ENCODE measurements around the gene ZNF385C.

DNA sequence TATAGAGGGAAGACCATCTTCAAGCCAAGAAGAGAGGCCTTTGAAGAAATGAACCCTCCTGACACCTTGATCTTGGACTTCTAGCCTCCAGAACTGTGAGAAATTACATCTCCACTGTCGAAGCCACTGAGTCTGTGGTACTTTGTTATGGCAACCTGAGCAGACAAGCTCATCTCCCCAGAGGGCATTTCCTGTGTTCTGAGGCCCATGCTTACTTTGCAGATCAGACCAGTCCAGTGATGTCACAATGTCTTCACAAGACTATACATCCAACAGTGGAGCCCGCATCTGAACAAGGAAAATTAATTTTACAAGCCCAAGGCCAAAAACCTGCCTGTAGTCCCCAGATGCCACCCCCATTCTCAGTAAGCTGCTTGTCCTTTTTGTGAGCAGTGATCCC, 33.1 kb downstream of the ZNF385C start:
- TF ChIP-seq, protein P1, sequence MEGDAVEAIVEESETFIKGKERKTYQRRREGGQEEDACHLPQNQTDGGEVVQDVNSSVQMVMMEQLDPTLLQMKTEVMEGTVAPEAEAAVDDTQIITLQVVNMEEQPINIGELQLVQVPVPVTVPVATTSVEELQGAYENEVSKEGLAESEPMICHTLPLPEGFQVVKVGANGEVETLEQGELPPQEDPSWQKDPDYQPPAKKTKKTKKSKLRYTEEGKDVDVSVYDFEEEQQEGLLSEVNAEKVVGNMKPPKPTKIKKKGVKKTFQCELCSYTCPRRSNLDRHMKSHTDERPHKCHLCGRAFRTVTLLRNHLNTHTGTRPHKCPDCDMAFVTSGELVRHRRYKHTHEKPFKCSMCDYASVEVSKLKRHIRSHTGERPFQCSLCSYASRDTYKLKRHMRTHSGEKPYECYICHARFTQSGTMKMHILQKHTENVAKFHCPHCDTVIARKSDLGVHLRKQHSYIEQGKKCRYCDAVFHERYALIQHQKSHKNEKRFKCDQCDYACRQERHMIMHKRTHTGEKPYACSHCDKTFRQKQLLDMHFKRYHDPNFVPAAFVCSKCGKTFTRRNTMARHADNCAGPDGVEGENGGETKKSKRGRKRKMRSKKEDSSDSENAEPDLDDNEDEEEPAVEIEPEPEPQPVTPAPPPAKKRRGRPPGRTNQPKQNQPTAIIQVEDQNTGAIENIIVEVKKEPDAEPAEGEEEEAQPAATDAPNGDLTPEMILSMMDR (IDR thresholded peaks at IDR 0.05 in 4 of 5, conservative IDR thresholded peaks at IDR 0.05 in 1 of 5): no peak
- no peak for TF ChIP-seq POLR2A (IDR thresholded peaks at IDR 0.05)

Data from gastrocnemius medialis (tissue), 4 donors.